Measurements from ENCODE around the gene LRRC8B.
"Not testable (repeated sequence)": the region's sequence is repeated elsewhere in the genome, so short reads cannot be mapped to it uniquely, and the experiment has no call there.

The LRRC8B gene

DNA sequence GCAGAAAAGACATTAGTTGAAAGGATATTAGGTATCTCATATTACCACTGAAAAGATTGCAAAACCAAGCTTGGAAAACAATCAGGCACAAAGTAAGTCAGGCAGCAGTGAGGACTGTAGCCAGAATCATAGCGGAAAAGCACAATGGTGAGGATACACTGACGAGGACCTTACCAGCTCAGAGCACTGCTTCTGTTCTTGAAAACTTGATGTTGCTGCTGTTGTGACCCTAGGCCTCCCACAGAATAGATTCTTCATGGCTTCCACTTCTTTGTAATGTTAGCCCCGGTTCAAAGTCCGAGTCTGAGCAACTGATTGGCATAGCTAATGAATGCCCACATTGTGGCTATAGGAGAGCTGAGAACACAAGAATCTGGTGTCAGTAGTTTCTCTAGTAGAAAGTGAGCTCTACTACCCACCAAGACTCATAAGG, 63.1 kb downstream of the LRRC8B start:
- no peak for DNase-seq

DNA sequence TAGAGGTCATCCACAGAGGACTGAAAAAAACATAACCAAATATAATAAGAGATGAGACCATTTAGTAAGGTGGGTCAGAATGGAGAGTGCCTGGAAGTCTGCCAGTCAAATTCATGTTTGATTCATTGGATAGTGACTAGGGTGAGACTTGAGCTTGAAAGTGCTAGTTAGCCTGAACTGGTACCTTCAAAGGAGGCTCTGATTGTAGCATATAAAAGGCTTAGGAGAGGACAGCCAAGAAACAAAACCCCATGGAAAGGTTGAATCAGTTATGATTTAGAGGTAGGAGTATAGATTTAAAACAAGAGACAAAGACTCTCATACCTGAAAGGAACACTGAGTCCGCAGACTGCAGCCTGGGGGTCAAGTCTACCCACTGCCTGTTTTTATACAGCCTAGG, 63.9 kb downstream of the LRRC8B start:
- DNase-seq, result no peak

DNA sequence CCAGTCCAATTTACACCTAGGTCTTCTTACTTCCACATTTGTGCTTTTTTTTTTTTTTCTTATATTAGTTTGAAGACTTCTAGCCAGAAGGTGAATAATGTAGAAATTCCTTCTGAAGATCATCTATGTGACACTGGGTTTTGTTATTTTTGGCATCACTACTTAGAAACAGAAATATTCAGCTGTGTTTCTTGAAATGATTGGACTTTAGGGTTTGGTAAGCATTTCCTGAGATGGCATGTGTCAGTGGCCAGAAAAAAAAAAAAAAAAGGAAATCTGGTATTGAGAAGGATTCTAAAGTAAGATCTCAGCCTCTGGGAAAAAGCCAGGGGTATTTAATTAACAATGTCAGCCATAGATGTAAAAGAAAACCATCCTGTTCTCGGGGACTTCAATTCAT, 64.9 kb downstream of the LRRC8B start:
- no peak for DNase-seq

DNA sequence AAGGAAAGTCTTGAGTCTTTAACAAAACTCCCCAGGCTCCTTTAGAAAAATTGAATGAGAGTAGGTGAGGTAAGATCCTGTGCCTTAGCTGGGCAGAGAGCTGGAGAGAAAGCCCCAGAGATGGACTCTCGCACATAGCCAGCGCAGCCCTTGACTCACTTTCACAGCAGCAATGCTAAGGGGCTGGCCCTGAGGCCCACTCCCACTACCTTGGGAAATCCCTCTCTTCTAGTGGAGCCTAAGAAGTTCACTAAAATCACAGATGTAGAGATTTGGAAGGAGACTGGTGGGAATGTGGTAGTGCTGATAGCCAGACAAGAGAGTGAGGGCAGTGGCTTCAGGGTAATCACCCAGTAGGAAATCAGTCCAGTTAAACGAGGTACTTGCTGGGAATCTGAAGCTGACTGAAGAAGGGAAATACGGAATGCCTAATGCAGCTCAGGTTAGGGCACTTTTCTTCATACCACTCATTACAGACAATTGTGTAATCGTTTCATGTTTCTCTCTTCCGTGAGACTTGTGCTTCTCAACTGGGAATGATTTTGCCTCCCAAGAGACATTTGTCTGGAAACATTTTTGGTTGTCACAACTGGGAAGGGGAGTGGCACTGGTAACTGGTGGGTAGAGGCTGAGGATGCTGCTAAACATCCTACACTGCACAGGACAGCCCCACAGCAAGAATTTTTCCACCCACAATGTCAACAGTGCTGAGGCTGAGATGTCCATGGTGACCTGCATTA, 65.9 kb downstream of the LRRC8B start:
- DNase-seq, result no peak

DNA sequence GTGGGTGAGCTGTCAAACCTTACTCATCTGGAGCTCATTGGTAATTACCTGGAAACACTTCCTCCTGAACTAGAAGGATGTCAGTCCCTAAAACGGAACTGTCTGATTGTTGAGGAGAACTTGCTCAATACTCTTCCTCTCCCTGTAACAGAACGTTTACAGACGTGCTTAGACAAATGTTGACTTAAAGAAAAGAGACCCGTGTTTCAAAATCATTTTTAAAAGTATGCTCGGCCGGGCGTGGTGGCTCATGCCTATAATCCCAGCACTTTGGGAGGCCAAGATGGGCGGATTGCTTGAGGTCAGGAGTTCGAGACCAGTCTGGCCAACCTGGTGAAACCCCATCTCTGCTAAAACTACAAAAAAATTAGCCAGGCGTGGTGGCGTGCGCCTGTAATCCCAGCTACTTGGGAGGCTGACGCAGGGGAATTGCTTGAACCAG, 68.3 kb downstream of the LRRC8B start:
- DNase-seq, result not testable (repeated sequence)

DNA sequence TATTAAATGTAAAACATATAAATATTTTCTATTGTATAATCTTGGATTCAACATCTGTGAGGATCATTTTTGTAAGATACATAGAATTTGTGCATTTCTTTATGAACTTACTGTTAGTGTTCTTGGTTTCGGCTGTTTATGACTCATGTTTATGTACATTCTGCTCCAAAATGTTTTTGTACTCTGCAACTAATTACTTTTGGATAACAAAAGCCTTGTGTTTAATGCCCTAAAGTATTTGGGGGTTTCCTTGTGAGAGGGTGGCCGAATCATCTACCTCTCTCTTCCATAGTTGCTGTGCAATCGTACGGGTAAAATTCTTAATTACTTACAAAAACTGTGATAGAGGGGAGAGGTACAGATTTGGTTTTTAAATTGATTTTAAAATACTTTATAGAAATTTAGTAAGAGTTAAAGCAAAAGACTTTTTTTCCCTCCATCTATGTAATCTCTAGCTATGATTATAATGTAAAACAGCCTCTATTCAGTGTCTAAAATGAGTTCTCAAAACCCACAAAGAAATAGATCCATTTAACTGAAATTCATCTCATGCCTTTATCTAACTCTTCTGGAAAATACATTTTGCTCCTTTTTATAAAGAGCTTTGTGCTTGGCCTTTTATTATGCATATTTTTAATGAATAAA, 69.6 kb downstream of the LRRC8B start:
- DNase-seq, result no peak

DNA sequence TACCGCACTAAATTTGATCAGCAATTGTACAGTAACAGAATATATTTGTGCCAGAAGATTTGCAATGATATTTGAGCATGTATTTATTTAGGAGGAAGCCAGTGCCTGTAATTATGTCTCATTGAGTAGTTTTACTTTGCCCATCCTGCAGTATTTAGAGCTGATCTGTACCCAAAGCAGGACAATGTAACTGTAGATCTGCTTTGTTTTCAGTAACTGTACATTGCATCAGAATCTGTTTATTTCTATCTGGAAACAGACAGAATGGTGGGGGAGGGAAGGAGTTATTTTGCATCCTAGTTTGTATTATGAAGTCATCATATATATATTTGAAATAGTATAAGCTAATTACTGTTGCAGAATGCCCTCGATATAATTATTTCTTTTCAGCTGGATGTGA, 72.1 kb downstream of the LRRC8B start:
- DNase-seq, result no peak

DNA sequence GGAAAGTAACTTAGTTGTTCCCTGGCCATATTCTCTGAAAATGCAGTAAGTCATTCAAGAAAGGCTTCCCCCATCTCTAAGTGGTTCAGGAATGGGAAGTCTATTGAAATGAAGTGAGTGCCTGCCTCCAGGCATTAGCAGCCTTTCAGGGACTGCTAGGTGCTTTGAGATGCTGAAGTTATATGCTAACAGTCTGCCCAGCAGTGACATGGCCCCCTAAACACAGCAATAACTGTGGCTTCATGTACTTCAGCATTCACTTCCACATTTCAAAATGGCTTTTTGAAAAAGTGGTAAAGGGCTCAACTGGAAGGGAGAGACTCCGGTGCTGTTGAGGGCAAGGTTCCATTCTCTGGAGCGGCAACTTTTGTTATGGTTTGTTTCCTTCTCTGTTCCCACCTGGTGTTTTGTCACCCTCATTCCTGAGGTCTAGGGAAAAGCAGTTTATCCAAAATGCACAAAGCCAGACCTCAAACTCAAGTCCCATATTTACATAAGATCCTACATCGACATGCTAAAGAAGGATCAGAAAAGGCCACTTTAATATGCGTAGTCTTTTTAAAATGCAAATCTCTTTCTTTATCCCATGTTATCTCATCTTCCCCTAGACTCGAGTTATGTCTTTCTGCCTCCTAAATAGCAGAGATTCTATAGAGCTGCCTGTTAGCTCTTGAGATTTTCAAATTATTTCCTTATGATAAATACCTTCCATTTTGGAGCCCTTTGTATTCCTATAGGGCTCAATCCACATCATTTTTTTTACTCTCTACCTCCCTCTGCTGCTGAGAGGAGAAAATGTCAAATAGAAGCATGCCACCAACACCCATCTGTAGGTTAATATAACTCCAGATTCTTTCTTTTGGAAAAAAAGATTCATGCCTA, 74.1 kb downstream of the LRRC8B start:
- peak; percentile 63 for DNase-seq

DNA sequence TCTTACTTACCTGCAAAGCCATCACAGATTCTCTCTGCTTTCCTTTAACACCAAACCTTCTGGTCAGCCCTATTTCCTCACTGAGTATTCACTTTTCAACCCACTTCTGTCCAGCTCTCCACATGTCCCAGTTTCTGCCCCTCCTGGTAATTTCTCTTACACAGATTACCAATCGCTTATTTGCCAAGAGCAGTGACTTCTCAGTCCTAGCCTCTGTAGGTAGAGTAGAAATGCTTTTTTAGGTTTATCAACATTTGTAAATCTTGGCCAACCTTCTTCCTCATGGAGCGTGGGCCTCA, 74.7 kb downstream of the LRRC8B start:
- no peak for DNase-seq

DNA sequence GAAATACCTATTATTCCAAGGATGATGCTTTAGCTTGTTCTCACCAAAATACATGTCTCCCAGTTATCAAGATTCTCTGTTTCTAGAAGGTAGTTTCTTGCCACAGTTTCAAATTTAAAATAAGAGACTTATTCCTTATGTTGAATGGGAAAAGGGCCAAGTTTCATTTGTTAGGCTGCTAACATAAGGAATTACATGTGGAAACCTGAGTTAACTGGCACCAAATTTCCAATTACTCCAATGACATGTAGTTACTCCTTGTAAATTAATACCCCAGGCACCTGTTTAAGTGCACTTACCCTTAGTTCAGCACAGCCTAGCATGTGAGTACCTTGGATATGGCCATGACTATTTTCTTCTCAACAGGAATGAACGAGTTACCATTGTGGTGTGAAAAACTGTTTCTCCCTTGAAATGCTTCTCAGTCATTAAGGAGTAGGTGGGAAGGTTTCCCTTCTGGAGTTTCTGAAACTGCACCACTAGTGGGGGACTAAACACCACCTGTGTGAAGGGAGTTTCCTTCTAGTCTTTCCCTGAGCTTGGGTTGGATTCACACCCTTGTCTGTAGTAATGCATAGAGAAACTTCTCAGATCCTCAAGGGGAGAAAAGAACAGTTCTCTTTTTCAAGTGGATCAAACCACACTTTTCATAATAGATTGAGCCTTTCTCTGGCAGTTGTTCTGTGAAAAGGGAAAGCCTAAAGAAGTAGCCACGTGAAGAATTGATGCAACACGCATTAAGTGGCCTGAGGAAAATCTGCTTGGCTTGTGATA, 76.0 kb downstream of the LRRC8B start:
- DNase-seq, result no peak

DNA sequence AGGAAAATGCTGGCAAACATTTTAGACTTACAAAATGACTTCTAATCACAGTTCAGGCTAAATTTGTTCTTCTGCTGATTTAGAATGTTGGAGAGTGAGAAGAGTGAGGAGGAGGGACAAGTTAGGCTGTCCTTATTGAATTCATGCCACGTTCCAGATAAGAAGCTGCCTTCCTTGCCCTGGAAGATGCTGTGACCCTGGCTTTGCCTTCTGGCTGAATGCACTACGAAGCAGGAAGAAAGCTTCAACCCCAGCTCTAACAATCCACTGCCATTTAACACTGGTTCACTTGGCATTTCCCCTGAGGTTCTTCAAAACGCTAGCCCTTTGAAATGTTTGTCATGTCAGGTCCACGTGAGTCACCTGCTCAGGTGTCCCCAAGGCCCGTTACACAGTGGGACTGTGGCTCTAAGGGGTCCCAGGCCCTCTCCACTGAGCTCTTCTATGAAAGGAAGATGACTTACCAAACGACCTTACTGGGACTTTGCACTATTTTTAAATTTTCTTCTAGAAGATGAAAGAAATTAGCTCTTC, 78.3 kb downstream of the LRRC8B start:
- DNase-seq, result no peak

DNA sequence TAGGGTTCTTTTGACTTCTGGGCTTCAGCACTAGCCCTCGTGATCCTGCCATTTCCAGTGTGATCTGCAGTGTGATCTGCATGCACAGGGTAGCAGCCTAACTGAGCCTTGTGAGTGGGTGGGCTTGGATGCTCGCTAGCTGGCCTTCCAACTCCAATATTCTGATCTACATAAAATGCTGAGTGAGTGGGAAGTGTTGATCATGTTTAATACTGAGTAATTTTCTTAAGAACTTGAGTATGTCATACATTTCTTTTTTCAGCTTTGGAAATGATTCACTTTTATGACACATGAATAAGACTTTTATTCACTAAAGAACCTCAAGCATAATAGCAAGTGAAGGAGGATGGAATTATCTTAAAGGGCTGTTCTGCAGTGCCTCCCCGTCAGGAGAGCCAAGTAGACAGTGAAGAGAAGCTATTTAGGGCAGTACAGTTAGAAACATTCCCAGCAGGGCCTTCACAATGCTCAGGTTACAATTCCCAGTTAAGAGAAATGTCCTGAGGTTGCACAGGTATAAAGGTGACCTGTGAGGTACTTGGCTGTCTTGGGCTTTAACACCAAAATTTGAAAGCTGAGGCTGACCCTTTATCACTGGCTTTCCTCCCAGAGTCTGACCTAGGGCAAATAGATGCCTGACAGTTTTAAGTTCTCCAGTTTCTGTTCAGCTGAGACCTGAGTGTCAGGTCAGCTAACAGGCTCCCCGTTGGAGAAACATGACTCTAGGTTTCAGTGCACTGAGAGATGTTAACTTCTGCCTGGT, 79.2 kb downstream of the LRRC8B start:
- DNase-seq, result no peak

DNA sequence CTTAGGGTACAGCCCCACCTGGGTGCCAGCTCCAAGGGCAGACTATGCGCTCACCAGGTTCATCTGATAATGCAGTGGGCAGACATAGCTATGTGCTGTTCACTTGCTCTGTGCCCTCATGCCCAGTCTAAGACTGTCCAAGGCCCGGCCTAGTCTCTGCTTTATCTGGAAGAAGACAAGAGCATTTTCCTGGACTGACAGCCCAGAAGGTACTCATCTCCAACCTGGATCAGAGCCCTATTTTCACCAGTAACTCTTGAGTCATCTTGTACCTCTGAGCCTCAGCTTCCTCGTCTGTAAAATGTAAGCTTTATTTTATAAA, 79.7 kb downstream of the LRRC8B start:
- DNase-seq, result no peak

DNA sequence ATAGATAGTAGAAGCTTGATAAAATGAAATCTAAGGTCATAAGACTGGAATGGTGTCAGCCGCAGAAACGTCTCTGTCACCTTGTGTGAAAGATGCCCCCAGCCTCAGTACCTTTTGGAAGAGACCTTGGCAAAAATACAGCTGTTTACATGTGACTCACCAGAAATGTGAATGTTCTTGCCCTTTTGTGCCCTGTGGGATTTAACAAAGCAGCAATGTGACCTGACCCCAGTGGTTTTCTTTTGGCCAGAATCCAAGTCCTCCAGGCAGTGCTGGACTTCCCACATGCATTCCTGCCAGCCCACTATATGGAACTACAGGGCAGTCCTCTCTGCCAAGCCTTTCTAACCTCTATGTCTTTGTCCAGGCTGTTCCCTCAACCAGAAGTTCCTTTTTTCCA, 81.1 kb downstream of the LRRC8B start:
- DNase-seq, result no peak

DNA sequence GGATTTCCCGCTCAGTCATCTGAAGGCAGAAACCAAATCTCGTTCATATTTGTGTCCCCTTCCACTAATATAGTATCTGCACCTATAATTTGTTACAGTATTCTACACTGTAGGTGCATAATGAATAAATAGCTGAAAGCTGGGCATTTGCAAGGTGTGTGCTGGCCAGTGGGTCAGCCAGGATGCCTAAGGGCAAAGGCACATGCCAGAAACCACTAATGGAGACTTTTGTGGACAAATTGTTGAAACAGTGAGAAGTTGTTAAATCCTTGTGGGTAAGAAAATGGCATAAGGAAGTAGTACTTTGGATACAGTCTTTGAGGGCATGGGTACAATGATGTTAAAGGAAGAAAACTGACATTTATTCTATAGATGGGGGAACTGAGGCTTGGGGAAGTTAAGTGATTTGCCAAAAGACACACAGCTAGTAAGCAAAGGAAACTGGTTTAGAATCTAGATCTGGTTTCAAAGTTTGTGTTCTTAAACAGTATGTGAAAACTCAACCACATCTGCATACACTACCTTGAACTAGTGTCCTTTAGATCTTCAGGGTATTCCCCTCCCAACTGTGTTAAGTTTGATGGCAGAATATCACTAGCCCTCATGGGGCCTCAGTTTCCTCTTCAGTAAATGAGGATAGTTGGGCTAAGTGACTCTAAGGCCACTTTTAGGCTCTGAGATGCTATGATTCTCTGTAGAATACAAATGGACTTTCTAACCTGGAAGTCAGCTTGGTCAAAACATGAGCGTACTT, 81.8 kb downstream of the LRRC8B start:
- DNase-seq, result no peak

DNA sequence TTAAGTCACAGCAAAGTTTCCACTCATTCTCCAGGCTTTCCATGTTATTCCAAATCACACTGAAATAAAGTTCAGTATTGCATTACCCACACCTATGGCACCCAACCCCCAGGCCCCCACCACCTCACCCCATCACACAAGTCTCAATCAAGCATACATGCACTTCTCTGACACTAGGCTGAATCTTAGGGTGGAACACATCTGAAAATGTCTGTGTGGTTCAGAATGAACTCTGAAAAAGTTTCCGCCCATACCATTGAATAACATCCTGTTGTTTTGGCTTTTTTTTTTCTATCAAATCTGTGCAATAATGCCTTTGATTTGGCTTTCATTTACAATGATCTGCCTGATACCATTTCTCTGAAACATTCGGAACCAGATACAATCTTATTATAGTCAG, 82.5 kb downstream of the LRRC8B start:
- DNase-seq, result no peak

DNA sequence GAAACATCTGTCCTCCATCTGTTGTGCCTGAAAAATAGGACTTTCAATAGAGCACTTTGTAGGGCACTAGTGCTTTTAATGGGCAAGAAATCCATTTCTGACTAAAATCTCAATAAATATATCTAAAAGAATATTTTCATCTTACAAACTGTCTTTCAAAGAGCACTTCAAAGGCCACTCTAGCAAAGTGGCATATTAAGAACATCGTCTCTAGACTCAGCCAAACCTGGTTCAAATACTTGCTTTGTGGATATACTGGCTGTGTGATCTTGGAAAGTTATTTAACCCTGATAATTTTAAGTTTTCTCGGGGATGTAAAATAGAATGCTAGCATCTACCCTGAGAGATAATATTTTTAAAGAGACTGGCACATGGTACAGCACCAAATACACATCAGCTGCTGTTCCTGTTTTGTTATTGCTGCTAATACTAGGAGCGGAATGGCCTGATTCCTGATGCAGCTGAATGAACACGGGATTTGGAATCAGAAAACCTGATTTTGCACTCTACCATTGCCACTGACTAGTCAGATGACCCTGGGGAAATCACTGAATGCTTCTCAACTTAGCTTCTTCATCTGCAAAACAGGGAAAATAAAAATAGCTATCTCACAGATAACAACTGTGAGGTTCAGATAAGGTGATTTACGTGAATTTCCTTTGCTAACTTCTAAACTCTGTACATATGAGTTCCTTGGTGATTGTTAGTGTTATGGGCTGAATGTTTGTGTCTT, 83.1 kb downstream of the LRRC8B start:
- no peak for DNase-seq

DNA sequence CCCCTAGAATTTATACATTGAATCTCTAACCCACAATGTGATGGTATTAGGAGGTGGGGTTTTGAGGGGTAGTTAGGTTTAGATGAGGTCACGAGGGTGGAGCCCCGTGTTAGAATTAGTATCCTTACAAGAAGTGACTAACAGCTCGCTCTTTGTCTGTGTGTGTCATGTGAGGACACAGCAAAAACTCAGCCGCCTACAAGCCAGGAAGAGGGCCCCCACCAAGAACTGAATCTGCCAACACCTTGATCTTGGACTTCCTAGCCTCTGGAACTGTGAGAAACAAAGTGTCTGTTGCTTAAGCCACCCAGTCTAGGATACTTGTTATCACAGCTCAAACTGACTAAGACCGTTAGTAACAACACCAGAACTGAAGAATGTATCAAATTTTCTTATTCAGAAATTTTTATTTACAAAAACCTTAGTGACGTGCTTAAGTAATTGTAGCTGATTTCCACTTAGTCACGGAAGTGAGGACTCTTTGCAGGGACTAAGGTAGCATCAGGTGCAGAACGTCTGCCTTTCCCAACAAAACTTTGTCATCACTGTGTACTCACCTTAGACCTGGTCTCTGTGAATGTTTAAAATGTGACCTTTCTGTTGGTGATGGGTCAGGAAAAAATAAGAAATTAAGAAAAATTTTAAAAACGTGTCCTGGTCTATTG, 83.8 kb downstream of the LRRC8B start:
- DNase-seq, result no peak

DNA sequence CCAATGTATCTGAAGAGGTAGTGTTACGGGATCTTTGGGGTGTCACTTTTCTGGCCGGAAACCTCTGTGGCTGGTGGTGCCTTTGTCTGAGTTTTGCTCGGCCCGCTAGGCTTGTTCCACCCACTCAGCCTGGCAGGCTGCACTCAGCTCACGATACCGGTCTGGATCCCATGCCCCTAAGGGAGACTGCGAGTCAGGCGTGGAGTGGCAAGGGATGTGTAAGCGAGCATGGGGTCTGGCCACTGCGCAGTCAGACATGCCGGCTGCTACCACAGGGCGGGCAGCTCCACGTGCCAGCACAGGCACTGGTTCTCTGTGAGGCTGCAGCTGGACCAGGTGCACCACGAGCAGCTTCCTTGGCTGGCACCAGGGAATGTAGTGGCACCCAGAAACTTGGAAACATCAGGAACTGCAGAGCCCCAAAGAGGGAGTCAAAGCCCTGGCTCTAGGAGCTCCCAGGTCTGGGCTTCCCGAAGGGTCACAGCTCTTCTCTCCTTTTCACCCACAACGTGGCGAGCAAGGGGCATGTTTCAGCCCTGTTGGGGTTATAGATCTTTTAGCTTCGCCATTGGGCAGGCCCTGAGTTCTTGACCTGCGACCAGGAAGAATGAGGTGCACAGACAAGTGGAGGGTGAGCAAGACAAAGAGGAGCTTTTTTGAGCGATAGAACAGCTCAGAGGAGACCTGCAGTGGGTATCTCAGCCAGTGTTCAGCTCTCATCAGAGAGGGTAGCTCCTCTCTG, 84.5 kb downstream of the LRRC8B start:
- DNase-seq, result no peak

Measured in NCI-H1105 treated with DMSO at 0.1 percent for 48 hours (cell line).